Measurements from ENCODE around the gene RETREG1.
"Not testable (repeated sequence)": the region's sequence is repeated elsewhere in the genome, so short reads cannot be mapped to it uniquely, and the experiment has no call there.

The RETREG1 gene

GRCh38 chr5:16616536-16617273 lies at the start of gene RETREG1:
RETREG1 (minus strand) TSS chr5:16616997; CDS start chr5:16616971, 26 bp downstream.
- peak; percentile 92 for DNase-seq

GRCh38 chr5:16666130-16666882 lies 49.5 kb upstream of the RETREG1 start:
- no peak for DNase-seq

GRCh38 chr5:16665601-16666000 lies 48.8 kb upstream of the RETREG1 start:
- no peak for DNase-seq

- DNase-seq: no peak
These were observed 47.6 kb upstream of the RETREG1 start for GRCh38 chr5:16664368-16664767.

GRCh38 chr5:16663840-16664239 lies 47.0 kb upstream of the RETREG1 start:
- DNase-seq: no peak

- no peak for DNase-seq
These were observed 44.9 kb upstream of the RETREG1 start for GRCh38 chr5:16661713-16662112.

GRCh38 chr5:16660982-16661381 lies 44.2 kb upstream of the RETREG1 start:
- DNase-seq: no peak

GRCh38 chr5:16659536-16659935 lies 42.7 kb upstream of the RETREG1 start:
- no peak for DNase-seq

- no peak for DNase-seq
These were observed 39.9 kb upstream of the RETREG1 start for GRCh38 chr5:16656561-16657191.

GRCh38 chr5:16654647-16655334 lies 38.0 kb upstream of the RETREG1 start:
- DNase-seq: no peak

GRCh38 chr5:16648739-16649138 lies 31.9 kb upstream of the RETREG1 start:
- DNase-seq: not testable (repeated sequence)

- no peak for DNase-seq
These were observed 27.6 kb upstream of the RETREG1 start for GRCh38 chr5:16644301-16644889.

GRCh38 chr5:16642867-16643266 lies 26.1 kb upstream of the RETREG1 start:
- DNase-seq: no peak

GRCh38 chr5:16639206-16639605 lies 22.4 kb upstream of the RETREG1 start:
- no peak for DNase-seq

- DNase-seq: peak; percentile 91
These were observed 11.6 kb upstream of the RETREG1 start for GRCh38 chr5:16628376-16628775.

GRCh38 chr5:16626696-16627264 lies 10.0 kb upstream of the RETREG1 start:
- no peak for DNase-seq

GRCh38 chr5:16625096-16625495 lies 8.3 kb upstream of the RETREG1 start:
- no peak for DNase-seq

GRCh38 chr5:16619136-16619535 lies 2.3 kb upstream of the RETREG1 start:
- peak; percentile 37 for DNase-seq

- DNase-seq: peak; percentile 96
These were observed 1.5 kb upstream of the RETREG1 start for GRCh38 chr5:16618138-16618897.

- DNase-seq: peak; percentile 78
These were observed 624 bp upstream of the RETREG1 start for GRCh38 chr5:16617274-16617968.
